ENCODE measurements around the gene RUNX2.

The RUNX2 gene

DNA sequence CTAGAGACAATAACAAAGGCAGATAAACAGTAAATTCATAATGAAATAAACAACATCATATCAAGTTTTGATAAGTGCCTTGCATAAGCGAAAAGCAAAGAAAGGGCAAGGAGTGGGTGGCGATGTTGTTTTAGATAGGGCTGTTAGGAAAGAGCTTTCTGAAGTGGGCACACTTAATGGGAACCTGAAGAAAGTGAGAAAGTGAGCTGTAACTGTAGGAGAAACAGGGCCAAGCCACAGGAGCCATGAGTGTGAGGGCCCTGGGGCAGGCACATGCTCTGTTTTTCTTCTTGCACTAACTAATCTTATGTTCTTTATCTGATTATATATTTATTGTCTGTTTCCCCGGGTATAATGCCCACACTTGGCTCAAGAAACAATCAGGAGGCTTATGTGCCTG, 243.0 kb downstream of the RUNX2 start:
- no peak for DNase-seq (ENCODE audit: low spot score)
- TF ChIP-seq, protein P1, sequence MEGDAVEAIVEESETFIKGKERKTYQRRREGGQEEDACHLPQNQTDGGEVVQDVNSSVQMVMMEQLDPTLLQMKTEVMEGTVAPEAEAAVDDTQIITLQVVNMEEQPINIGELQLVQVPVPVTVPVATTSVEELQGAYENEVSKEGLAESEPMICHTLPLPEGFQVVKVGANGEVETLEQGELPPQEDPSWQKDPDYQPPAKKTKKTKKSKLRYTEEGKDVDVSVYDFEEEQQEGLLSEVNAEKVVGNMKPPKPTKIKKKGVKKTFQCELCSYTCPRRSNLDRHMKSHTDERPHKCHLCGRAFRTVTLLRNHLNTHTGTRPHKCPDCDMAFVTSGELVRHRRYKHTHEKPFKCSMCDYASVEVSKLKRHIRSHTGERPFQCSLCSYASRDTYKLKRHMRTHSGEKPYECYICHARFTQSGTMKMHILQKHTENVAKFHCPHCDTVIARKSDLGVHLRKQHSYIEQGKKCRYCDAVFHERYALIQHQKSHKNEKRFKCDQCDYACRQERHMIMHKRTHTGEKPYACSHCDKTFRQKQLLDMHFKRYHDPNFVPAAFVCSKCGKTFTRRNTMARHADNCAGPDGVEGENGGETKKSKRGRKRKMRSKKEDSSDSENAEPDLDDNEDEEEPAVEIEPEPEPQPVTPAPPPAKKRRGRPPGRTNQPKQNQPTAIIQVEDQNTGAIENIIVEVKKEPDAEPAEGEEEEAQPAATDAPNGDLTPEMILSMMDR (IDR thresholded peaks at IDR 0.05; ENCODE audit: extremely low read depth, missing control alignments), result no peak

DNA sequence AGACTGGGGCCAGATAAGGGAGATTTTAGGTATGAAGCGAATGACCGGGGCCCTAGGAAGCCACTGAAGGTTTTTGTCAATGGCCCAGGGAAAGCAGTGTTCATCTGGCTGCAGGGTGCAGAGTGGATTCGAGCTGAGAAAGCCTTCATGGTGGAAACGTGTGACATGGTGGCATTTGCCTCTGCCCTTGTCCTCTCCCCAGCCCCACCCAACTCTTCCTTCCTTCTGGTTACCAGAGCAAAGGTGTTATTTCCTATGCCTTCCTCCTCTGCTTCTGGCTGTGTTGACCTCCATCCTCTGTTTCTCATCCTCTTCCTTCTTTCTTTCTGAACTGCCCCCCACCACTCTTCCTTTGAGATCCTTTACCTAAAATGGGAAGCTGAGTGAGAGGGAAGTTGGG, 244.7 kb downstream of the RUNX2 start:
- TF ChIP-seq, protein P1 (IDR thresholded peaks at IDR 0.05; ENCODE audit: extremely low read depth, missing control alignments), result no peak
- DNase-seq (ENCODE audit: low spot score), result no peak

DNA sequence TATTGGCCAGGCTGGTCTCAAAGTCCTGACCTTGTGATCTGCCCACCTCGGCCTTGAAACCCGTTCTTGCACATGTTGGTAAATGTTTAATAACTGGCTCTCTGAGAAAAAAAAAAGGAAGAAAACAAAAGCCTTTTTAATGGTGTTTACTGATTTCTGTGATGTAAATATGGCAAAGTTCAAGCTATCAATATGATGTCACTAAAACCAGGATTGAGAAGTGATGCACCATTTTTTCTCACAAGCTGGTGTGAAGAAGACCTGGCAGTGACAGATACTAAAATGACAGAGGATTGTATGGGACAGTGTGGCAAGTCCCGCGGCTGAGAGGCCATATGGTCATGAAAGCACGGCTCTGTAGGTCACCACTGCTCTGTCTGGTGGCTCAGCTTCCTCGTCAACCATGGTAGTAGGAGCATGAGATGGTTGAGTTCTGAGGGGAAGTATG, 245.9 kb downstream of the RUNX2 start:
- TF ChIP-seq, protein P1 (IDR thresholded peaks at IDR 0.05; ENCODE audit: extremely low read depth, missing control alignments), result no peak

DNA sequence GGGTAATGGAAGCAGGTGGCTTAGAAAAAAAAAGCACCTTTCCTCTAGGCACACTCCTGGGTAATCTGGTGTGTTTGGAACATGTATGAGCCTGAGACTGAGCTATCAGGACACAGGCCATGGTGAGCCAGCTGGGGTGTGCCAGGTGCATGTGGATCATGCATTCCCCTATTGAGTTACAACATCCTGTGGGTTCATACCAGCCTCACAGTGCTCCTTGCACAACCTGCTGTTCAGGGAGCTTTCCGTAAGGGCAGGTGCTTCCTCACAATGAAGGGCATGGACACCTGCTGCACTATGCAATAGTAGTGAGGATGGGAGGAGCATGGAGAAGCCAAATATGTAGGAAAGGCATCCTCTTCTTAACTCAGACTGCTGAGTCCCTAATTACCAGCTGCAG, 246.8 kb downstream of the RUNX2 start:
- TF ChIP-seq, protein P1 (IDR thresholded peaks at IDR 0.05; ENCODE audit: extremely low read depth, missing control alignments), result no peak
- DNase-seq (ENCODE audit: low spot score), result no peak

More for the DNA sequence above, 245.9 kb downstream of the RUNX2 start:
- DNase-seq (ENCODE audit: low spot score), result no peak

DNA sequence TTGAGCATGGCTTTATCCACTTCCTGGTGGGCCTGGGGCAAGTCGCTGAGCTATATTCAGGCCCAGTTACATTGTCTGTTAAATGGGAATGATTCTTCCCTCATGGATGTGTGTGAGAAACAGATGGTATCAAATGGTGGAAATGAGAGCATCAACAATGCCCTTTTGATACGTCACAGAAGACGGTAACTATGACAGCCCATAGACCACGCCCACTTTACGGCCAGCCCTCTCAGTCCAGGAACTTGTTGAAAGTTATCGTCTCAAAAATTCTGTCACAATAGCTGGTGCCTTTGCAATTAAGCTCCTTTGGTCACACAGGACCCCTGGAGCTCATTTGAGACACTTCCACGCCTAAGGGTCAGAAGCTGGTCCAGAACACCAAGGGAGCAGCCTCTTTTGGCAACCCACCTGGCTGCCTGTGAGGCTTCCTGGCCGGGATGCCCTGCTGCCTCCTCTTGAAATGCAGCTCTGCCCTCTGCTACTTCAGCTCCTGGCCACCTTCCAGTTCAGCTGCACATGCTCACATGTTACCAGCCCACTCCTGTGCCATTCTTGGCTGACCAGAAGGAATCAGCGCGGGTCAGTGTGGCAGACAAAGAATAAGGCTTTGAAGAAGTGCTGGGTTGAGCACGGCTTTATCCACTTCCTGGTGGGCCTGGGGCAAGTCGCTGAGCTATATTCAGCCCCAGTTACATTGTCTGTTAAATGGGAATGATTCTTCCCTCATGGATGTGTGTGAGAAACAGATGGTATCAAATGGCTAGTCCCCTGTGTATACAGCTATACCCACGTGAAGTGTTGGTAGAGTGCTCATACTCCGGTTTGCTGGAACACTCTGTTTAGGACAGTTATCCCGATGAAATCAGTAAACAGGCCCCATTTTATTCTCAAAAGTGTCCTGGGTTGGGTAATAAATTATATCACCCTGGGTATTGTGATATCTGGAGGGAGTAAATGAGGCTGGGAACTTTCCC, 248.8 kb downstream of the RUNX2 start:
- TF ChIP-seq, protein P1 (IDR thresholded peaks at IDR 0.05; ENCODE audit: extremely low read depth, missing control alignments), result no peak
- DNase-seq (ENCODE audit: low spot score), result no peak

DNA sequence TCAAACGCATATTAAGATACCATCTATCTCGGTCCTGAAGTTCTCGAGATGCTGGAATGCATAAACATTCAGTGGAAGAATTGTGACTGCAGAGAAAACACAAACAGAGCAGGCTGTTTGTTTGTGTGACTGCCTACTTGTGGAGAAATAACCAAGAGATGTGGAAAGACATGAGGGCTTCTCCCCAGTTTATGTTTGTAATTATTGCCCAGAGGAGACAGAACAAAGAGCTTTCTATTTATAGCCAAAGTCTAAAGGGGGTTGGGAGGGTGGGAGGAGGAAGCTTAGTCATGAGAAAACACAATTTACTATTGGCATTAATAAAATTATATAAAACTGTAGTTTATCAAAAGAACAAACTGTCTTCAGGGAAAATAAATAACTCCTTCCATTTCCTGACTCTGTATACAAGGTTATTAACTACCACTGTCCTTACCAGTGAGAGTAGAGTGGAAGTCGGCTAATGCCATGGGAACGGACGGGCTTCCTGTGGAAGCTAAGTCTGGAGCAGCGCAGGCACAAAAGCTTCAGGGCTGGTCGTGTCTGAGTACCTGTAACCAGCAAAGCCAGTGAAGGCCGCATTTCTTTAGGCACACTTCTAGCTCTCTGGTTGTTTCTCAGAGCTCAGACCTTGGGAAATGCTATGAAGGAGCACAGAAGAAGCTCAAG, 249.8 kb downstream of the RUNX2 start:
- TF ChIP-seq, protein P1 (IDR thresholded peaks at IDR 0.05; ENCODE audit: extremely low read depth, missing control alignments), result no peak
- DNase-seq (ENCODE audit: low spot score), result no peak

DNA sequence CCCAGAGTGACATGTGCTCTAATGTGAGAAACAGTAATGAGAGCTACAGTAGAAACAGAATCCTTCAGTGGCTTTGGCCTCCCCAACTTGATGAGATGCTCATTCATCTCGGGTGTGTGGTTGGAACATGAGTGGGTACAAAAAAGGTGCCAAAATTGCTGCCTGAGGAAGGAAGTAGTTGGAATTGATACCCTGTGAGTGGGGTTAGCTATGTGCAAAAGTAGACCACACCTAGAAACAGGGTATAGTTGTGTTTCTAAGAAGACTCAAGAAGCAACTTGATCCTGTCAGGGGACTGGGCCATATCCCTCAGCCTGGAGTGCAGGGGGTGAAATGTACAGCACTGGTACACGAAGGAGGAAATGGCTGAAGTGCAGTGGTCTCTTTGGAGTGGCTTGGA, 256.0 kb downstream of the RUNX2 start:
- TF ChIP-seq, protein P1 (IDR thresholded peaks at IDR 0.05; ENCODE audit: extremely low read depth, missing control alignments), result no peak
- no peak for DNase-seq (ENCODE audit: low spot score)
